ENCODE results near the gene KCNA5.

- TF ChIP-seq POLR2A (IDR thresholded peaks at IDR 0.05) (no peak), CTCF (IDR thresholded peaks at IDR 0.05) (no peak)
These were observed 17.2 kb upstream of the KCNA5 start for GRCh38 chr12:5026342-5026938.

Measured in Peyer's patch (tissue), 4 donors.